GM21576 (cell line): ENCODE results near the gene UCKL1.

Experiments
- ATAC-seq: cut with Tn5 transposase; IDR thresholded peaks from one replicate; pipeline ENCODE4 v1.9.1; 2021; ENCODE audit warnings: mild to moderate bottlenecking, moderate library complexity; ENCODE audit not compliant: unreplicated experiment

Gene UCKL1

DNA sequence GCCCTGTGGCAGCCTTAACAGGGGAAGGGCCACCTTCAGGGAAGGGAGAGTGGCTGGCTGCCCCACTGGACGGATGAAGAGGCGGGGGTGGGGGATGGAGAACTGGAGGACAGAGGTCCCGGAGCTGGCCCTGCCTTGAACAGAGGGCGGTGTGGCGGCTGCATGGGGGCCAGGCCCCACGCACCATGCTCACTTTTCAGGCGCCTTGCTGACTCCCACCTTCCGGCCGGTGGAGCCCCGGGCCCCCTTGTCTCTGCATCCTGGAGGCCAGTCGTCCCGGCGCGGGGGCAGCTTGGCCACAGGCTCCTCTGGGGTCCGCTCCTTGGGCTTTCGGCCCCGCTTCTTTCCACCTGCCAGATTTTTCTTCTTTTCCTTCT, 3.5 kb upstream of the UCKL1 start:
- ATAC-seq: no peak

DNA sequence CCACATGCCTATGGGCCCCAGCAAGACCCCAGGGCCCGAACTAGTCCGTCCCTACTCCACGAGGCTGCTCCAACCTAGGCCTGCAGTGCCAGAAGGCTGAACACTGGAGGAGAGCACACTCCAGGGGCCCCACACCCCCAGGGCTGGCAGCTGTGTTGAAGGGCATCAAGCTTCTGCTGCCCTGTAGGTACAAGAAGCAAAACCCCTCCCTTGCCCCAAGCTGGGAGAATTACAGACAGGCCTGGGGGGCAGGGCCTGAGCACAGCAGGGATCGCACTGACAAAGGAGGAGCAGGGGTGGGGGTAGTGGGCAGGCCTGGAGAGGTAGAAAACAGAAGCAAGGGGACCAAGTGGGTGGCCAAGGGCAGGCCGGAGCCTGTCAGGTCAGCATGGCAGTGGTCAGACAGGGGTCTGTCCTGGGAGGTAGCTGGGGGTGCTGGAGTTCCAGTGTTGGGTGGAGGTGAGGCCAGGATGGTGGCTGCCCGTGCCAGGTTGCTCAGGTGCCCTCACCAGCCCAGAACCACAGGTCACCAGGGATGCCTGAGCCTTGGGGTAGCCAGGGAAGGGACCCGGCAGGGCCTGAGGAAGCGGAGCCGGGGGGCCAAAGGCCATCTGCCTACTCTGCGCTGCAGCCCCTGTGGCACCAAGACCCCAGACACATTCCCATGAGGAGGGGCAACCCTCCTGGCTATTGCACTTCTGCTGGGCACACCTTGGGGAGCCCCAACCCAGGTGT, 2.9 kb upstream of the UCKL1 start:
- no peak for ATAC-seq

GRCh38 chr20:63958471-63958870, 2.3 kb upstream of the UCKL1 start:
- no peak for ATAC-seq

DNA sequence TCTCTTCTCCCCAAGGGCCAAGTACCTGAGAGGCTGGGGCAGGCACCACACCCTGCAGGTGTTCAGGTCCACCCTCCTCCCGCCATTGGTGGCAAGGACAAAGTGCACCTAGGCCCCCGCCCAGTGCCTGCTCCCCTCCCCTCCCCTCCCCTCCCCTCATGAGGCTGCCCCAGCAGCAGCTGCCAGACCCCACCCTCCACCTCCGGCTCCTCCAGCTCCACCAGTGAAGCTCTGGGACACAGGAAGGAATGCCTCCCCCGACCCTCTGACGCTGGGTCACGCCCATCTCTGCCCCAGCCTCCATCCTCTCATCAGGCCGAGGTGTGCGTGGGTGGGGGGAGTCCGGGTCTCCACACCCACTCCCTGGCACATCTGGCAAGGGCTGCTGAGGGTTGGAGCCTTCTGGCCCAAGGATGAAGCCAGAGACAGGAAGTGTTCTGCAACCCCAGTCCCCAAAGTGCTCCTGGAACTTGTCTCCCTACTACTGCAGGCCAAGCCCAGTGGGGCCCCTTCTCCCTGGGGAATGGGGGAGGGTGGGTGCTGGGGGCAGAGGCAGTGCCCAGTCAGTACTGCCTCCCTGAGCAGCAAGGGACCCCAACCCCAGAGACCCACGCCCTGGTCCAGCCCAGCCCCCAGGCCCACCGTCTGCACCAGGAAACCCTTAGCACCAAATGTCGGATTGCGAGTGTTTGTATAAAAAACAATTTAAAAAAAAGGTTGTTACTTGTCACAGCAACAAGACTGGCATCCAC, 1.6 kb upstream of the UCKL1 start:
- ATAC-seq: no peak

DNA sequence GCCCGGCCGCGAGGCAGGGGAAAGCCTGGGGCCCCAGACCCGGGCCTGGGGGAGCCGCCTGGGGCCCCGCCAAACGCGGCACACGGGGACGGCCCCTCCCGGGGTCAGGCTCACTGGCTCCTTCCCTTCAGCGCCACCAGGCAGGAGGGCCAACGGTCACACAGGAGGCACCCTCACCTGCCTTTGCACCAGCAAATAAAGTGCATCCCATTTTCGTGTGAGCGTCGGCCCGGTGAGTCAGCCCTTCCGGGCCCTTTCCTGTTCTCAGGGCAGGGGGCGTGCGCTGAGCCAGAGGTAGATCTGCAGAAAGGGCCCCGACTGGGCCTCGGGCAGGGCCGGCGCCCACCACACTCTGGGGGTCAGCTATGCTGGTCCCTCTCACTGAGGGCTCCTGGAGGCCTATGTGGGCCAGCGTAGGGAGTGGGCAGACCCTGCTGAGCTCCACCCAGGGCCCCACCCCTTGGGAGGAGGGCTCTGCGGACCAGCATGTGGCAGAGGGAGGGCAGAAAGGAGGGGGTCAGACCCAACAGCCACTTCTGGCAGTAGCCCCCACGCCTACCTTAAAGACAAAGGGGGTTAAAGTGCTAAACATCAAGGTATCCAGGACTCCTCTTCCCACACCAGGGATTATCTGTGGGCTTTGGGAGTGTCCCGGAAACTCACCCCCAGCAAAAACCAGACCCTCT, 931 bp upstream of the UCKL1 start:
- no peak for ATAC-seq

DNA sequence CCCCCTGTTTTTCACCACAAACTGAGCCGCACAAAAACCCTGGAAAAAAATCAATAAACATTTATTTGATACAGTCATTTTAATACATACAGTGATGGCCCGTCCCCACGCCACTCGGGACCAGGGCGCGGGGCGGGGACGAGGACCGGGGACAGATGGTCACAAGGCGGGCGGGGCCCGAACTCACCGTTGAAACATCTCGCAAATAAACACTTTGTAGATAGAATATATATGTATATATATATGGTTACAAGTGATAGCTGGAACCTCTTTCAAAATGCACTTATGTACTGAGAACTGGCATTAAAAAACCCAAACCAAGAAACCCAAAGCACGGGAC, 418 bp upstream of the UCKL1 start:
- ATAC-seq: peak; percentile 2

GRCh38 chr20:63955281-63955826, 862 bp downstream of the UCKL1 start:
- no peak for ATAC-seq

- ATAC-seq: no peak
These were observed 2.3 kb downstream of the UCKL1 start for GRCh38 chr20:63953764-63954429.

- ATAC-seq: no peak
These were observed 3.4 kb downstream of the UCKL1 start for GRCh38 chr20:63952769-63953168.

- no peak for ATAC-seq
These were observed 4.0 kb downstream of the UCKL1 start for GRCh38 chr20:63952210-63952535.

GRCh38 chr20:63951398-63952209, 4.6 kb downstream of the UCKL1 start:
- no peak for ATAC-seq

DNA sequence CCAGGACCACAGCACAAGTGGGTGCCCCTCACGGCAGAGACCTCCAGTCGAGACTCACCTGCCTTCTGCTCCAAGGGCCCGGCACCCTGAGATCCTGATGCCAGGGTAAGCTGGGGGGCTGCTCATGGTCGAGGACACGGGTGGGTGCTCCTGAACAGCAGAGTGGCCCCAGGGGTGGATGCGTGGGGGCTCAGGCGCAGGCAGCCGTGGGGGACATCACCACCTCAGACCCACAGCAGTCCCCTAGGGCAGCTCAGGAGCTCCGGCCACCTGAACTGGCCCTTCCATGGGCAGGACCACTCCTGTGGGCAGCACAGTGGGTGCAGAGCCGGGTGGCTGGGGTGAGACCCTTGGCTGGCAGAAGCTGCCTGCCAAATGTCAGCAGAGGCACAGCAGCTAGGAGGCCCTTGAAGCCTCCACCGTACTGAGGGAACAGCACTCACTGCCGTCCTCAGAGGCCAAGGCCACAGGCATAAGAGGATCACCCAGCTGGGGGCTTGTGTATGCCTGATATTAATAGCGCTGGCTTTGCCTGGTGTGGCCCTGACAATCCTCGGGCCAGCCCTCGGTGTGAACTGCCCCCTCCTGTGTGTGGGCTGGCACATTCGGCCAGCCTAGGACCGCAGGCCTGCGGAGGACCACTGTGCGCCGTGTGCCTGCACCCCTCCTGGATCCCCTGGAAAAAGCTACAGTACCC, 5.4 kb downstream of the UCKL1 start:
- no peak for ATAC-seq

DNA sequence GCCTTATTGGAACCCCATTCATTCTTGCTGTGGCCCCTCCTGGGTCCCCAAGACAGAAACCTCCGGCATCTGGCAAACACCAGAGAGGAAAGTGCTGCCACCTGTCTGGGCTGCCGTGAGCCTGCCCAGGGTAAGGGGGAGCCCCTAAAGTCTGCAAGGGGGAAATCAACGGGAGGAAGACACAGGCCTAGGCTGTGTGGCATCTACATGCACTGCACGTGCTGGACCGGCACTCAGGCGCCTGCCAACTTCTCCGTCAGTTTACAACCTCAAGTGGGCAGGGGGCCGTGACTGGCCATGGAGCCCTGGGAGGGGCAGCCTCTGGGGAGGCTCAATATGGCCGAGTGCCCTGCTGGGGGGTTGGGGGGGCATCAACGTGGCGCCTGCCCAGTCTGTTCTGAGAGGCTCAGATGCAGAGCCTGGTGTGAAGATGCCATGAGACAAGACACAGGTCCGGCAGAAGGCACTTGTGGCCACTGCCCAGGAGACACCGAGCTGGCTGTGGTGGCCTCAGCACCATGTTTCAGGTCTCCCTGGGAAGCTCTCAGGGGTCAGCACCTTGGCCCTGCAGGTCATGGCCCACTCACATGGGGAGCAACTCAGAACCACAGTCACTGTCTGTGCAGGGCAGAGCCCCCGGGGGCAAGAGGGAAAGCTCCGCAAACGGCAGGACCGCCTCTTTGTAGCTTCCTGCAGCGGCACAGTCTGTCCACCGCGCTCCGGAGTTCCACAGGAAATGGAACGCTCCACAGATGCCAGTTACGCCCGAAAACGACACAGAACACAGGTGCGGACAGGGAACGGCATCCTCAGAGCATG, 8.4 kb downstream of the UCKL1 start:
- ATAC-seq: no peak

- no peak for ATAC-seq
These were observed 9.1 kb downstream of the UCKL1 start for GRCh38 chr20:63946986-63947637.

- no peak for ATAC-seq
These were observed 10.0 kb downstream of the UCKL1 start for GRCh38 chr20:63945921-63946920.

GRCh38 chr20:63945031-63945658, 11.1 kb downstream of the UCKL1 start:
- ATAC-seq: no peak
